Measurements from ENCODE around the gene CALM3.
"Not testable (repeated sequence)": the region's sequence is repeated elsewhere in the genome, so short reads cannot be mapped to it uniquely, and the experiment has no call there.

The CALM3 gene

DNA sequence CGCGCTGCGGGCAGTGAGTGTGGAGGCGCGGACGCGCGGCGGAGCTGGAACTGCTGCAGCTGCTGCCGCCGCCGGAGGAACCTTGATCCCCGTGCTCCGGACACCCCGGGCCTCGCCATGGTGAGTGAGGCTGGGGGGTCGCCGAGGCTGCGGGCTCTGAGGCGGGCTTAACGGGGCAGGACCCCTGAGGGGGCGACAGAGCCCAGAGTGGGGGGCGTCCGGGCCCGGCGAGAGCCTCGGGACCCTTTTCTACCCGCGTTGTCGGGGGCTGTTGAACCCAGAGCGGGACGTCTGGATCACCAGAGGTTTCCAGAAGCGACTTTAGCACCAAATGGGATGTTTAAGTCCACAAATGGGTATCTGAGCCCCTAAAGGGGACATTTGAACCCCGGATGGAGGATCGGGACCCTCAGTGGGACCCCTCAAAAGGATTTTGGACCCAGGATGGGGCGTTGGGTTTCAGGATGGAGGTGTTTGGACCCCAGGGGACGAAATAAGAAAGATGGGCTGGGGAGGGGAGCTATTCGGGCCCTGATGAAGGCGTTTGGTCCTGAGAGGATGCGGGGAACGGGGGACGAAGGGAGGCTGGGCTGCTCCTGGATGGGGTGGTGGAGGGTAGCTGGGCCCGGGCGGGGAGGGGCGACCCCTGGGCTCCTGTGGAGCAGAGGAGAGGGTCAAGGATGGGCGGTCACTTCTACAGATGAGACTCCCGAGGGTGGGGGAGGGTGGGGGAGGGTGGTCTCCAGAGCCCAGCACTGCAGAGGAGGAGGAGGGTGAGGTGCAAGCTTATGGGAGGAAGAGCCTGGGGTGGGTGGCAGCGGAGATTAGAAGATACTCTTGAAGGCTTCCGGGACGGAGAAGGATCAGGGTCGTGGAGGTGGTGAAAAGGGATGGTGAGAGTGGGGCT is at the start of gene CALM3:
TSS of gene CALM3 (plus strand) at position 13 of the 907 bp plus-strand sequence. CDS start at position 118, 105 bp downstream.
- peak in 1 of 2 experiments; percentile 55 for DNase-seq

- DNase-seq = no peak
Measured at GRCh38 chr19:46552891-46553290, 48.2 kb upstream of the CALM3 start.

DNA sequence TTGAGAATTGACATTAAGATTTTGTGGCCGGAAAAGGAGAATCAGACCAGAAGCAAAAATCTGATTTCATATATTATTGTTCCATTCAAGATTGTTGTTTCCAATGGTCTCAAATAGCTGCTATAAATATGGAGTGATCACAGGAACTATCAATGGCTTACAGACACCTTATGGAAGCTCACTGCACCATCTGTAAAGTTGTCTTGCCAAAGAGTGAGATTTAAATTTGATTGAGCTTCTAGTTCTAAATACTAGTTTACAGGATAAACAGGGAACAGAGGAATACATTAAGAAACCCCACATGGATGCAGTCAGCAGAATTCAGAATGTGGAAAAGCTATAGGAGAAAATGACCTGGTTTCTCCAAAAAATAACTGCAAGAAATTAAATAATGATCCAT is 47.0 kb upstream of the CALM3 start:
- DNase-seq = no peak

GRCh38 chr19:46555628-46556280 is 45.4 kb upstream of the CALM3 start:
- DNase-seq = no peak

DNA sequence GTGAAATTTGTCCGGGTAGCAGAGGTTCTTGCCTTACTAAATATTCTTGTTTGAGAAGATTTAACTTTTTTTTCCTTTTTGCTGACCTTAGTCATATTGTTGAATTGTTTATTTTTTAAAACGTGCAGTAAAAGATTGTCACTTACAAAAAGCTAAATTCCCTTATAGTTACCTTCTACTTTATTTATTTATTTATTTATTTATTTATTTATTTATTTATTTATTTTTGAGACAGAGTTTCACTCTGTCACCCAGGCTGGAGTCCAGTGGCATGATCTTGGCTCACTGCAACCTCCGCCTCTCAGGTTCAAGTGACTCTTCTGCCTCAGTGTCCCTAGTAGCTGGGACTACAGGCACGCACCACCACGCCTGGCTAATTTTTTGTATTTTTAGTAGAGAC is 44.7 kb upstream of the CALM3 start:
- not testable (repeated sequence) for DNase-seq

GRCh38 chr19:46559203-46559602 is 41.9 kb upstream of the CALM3 start:
- DNase-seq = no peak

DNA sequence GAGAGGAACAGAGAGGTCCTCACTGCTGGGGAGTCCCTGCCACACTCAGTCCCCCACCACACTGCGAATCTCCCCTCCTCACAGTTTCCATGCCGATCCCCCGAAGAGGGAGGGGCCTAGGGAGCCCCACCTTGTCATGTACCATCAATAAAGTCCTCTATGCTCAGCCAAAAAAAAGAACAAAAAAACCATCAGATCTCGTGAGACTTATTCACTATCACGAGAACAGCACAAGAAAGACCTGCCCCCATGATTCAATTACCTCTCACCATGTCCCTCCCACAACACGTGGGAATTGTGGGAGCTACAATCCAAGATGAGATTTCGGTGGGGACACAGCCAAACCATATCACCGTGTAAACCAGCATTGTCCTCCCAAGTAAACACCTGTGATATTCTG is 41.5 kb upstream of the CALM3 start:
- not testable (repeated sequence) for DNase-seq

DNA sequence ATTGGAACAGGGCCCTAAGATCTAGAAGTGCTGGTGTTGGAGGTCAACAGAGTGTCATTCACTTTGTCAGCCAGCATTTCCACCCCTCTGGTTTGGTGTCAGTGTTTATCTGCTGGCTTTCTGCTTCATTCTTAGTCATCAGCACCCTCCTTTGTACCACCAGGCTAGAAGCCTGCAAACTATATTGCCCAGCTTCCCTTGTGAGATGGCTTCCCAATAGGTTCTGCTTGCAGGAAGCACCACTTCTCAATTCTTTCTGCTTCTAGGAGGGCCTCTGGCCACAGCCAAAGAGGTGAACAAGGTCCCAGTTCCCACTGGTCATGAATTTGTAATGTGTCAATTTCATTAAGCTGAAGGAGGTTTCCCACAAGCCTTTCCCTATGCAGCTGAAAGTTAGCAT is 36.4 kb upstream of the CALM3 start:
- no peak for DNase-seq

- DNase-seq = no peak
Measured at GRCh38 chr19:46571495-46571894, 29.6 kb upstream of the CALM3 start.

- DNase-seq = no peak
Measured at GRCh38 chr19:46573679-46574498, 27.2 kb upstream of the CALM3 start.

GRCh38 chr19:46574533-46574932 is 26.6 kb upstream of the CALM3 start:
- DNase-seq = peak; percentile 51 to 62

GRCh38 chr19:46578450-46578849 is 22.7 kb upstream of the CALM3 start:
- DNase-seq = no peak

DNA sequence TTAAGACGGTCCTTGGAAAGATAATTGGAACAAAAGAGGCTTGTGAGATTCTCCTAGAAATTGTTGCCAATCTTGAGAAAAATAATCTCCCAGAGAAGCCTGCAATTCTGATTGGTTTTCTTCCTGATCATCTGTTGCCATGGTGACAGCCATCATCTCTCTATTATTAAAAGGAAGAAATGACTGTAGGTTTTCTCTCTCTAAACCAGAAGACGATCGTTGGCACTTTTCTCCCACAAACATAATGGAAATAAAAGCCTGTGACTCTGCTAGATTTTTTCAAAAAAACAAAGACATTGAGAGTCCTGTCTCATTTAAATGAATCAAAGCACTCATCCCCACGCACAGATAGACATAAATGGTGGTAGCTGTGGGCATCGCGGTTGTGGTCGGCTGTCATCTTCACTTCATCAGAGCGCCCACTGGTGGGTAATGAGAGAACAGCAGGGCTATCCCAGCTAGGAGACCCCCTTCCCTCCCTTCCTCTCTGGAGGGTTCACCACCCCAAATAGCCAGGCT is 21.7 kb upstream of the CALM3 start:
- peak; percentile 78 for DNase-seq

DNA sequence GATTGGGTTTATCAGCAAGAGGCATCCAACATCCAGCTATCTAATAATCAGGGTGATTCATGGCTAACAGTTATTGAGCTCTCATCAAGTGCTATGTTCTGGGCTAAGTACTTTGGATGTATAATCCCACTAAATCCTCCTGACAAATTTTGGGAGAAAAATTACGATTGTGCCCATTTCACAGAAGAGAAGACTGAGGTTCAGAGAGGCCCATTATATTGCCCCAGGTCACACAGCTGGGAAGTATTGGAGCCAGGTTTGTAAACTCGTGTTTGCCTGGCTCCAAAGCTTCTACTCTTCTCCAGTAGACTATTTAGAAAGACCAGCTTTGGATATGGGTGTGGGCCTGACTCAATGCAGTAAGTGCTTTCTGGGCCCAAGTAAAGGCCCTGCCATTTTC is 20.9 kb upstream of the CALM3 start:
- DNase-seq = no peak

DNA sequence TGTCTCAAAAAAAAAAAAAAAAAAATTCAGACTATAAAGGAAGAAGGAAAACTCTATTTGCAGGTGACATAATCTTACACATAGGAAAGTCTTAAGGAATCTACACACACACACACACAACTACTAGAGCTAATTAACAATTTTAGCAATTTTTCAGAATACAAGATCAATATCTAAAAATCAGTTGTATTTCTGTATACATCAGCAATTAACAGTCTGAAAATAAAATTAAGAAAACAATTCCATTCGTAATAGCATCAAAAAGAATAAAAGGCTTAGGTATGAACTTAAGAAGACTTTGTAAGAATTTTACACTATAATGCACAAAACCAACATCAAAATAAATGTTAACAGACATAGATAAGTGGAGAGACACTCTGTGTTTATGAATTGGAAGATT is 15.6 kb upstream of the CALM3 start:
- DNase-seq = no peak

DNA sequence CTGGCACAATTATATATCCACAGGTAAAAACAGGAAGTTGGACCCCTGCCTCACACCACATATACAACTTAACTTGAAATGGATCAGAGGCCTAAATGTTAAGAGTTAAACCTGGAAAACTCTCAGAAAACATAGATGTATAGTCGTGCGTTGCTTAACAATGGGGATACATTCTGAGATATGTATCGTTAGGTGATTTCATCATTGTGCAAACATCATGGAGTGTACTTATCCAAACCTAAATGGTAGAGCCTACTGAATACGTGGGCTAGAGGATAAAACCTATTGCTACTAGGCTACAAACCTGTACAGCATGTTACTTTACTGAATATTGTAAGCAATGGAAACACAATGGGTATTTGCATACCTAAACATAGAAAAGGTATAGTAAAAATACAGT is 14.8 kb upstream of the CALM3 start:
- no peak for DNase-seq

- DNase-seq = no peak
Measured at GRCh38 chr19:46587861-46588260, 13.3 kb upstream of the CALM3 start.

GRCh38 chr19:46591254-46591653 is 9.9 kb upstream of the CALM3 start:
- no peak for DNase-seq

- DNase-seq = no peak
Measured at GRCh38 chr19:46591870-46592269, 9.3 kb upstream of the CALM3 start.

GRCh38 chr19:46596008-46596407 is 5.1 kb upstream of the CALM3 start:
- no peak for DNase-seq

GRCh38 chr19:46598372-46598917 is 2.7 kb upstream of the CALM3 start:
- no peak for DNase-seq

DNA sequence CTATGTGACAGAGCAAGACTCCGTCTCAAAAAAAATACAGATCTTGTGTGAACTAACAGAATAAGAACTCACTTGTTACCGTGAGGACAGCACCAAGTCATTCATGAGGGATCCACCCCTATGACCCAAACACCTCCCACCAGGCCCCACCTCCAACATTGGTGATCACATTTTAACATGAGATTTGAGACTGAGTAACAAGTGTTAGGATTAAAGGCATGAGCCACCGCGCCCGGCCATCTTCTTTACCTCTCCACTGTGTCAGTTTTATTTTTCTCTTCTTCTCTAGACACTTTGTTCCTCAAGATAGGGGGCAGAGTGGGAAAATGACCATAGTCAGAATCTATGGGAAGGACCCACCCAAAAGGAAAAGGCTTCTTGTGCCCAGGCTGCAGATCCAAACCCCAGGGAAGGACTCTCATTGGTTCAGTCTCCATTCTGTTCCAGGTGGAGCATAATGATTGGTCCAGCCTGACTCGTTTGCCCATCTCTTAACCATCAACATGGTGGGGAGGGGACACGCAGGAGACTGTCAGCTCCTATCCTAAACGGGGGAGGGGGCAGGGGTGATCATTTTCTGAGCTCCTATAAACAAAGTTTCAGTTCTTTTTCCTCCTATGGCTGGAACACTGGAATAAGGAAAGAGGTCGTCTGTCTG is 1.3 kb upstream of the CALM3 start:
- DNase-seq = peak; percentile 19 to 21

Measured in activated T-cell treated with anti-CD3 and anti-CD28 coated beads, Interleukin-2, amount 50 U/mL, for 48 hours (primary cell).